Spleen (tissue), 7 donors: ENCODE measurements around the gene TNPO3.

Experiments used
- POLR2A ChIP-seq, 3 donors: fragments of 450-650 bp; IDR thresholded peaks; one replicate each; pipeline ENCODE4 v1.5.1; 2017; ENCODE audit warnings: antibody characterized with exemption in 3 of 3, mild to moderate bottlenecking in 1 of 3
- POLR2AphosphoS5 ChIP-seq, 3 donors: sonication (generic); formaldehyde crosslinking; IDR thresholded peaks; one replicate each; pipeline ENCODE4 v1.5.1; 2017; ENCODE audit warnings: antibody characterized with exemption in 3 of 3
- TF ChIP-seq, protein P1 (sequence below), 11 experiments: fragments of 200-600 bp in 7 of 11; fragments of 450-650 bp in 4 of 11; sonication (generic) in 4 of 11; IDR thresholded peaks in 8 of 11; conservative IDR thresholded peaks in 3 of 11; 1 replicate in 7 of 11; 2 replicates in 4 of 11; pipeline versions ENCODE4 v1.4.0 to v1.8.0; 2016 to 2021; ENCODE audit warnings: antibody characterized with exemption in 11 of 11, inconsistent platforms in 4 of 11, mild to moderate bottlenecking in 1 of 11
- donor health status: DM: no; HTN: no; CAD: no; lungs with moderate emphysema.
- donor health status: DM: no; HTN: no; CAD: no.
- donor health status: DM: no; HTN: no; CAD: no.

GRCh38 chr7:129047761-129048160, 7.2 kb downstream of the TNPO3 start:
- TF ChIP-seq, protein P1, sequence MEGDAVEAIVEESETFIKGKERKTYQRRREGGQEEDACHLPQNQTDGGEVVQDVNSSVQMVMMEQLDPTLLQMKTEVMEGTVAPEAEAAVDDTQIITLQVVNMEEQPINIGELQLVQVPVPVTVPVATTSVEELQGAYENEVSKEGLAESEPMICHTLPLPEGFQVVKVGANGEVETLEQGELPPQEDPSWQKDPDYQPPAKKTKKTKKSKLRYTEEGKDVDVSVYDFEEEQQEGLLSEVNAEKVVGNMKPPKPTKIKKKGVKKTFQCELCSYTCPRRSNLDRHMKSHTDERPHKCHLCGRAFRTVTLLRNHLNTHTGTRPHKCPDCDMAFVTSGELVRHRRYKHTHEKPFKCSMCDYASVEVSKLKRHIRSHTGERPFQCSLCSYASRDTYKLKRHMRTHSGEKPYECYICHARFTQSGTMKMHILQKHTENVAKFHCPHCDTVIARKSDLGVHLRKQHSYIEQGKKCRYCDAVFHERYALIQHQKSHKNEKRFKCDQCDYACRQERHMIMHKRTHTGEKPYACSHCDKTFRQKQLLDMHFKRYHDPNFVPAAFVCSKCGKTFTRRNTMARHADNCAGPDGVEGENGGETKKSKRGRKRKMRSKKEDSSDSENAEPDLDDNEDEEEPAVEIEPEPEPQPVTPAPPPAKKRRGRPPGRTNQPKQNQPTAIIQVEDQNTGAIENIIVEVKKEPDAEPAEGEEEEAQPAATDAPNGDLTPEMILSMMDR (IDR thresholded peaks at IDR 0.05 in 8 of 11, conservative IDR thresholded peaks at IDR 0.05 in 3 of 11): no peak
- no peak for TF ChIP-seq POLR2A (IDR thresholded peaks at IDR 0.05)
- no peak for TF ChIP-seq POLR2AphosphoS5 (IDR thresholded peaks at IDR 0.05)
